Mesenchymal stem cell (in vitro differentiated cells and primary cell): ENCODE data around the gene RC3H1.
A peak's percentile ranks its signal among the peaks of the same experiment; 100 is the strongest.

ENCODE experiments used
- DNase-seq: peaks from one replicate; pipeline ENCODE4 v3.0.0-alpha.2; 2013
- H2AFZ ChIP-seq: one replicate; pipeline ENCODE4 v1.6.1; 2013; ENCODE audit warnings: low read depth, mild to moderate bottlenecking, control low read depth, inconsistent platforms, low read length, moderate library complexity
- H2AK5ac ChIP-seq: 2 replicates; pipeline ENCODE4 v1.6.1; 2013; ENCODE audit warnings: low read length, moderate library complexity, mild to moderate bottlenecking, inconsistent platforms; ENCODE audit not compliant: severe bottlenecking
- H2BK120ac ChIP-seq: one replicate; pipeline ENCODE4 v1.6.1; 2013; ENCODE audit warnings: low read depth, mild to moderate bottlenecking, inconsistent platforms, low read length, moderate library complexity
- H2BK12ac ChIP-seq, 2 experiments: one replicate each; pipeline ENCODE4 v1.6.1; 2013; ENCODE audit warnings: inconsistent platforms in 2 of 2, low read length in 2 of 2, mild to moderate bottlenecking in 2 of 2, moderate library complexity in 2 of 2, control low read depth in 1 of 2
- H2BK15ac ChIP-seq: one replicate; pipeline ENCODE4 v1.6.1; 2013; ENCODE audit warnings: mild to moderate bottlenecking, low read depth, inconsistent platforms; ENCODE audit not compliant: poor library complexity, severe bottlenecking
- H2BK5ac ChIP-seq: 2 replicates; pipeline ENCODE4 v1.6.1; 2013; ENCODE audit warnings: low read depth, mild to moderate bottlenecking, low read length, control low read depth, inconsistent platforms; ENCODE audit not compliant: poor library complexity, severe bottlenecking
- H3K14ac ChIP-seq, 2 experiments: one replicate each; pipeline ENCODE4 v1.6.1; 2013; ENCODE audit warnings: inconsistent platforms in 2 of 2, low read length in 2 of 2, control low read depth in 1 of 2, mild to moderate bottlenecking in 1 of 2, moderate library complexity in 1 of 2
- H3K18ac ChIP-seq, 2 experiments: one replicate each; pipeline ENCODE4 v1.6.1; 2013; ENCODE audit warnings: inconsistent platforms in 2 of 2, low read length in 2 of 2, control low read depth in 1 of 2, low read depth in 1 of 2, mild to moderate bottlenecking in 1 of 2
- H3K23ac ChIP-seq, 2 experiments: one replicate each; pipeline ENCODE4 v1.6.1; 2013; ENCODE audit warnings: inconsistent platforms in 2 of 2, low read length in 2 of 2, mild to moderate bottlenecking in 2 of 2, moderate library complexity in 2 of 2, control low read depth in 1 of 2
- H3K27ac ChIP-seq: 2 replicates; pipeline ENCODE4 v1.5.1; 2013; ENCODE audit warnings: mild to moderate bottlenecking, moderate library complexity, low read length, control low read depth, inconsistent platforms; ENCODE audit not compliant: poor library complexity, severe bottlenecking
- H3K27me3 ChIP-seq, 2 experiments: 2 replicates each; pipeline versions ENCODE4 v1.6.1 to v1.7.0; 2013; ENCODE audit warnings: low read length in 2 of 2, mild to moderate bottlenecking in 2 of 2, moderate library complexity in 2 of 2, control low read depth in 1 of 2, inconsistent platforms in 1 of 2; ENCODE audit not compliant: control insufficient read depth in 1 of 2, insufficient read depth in 1 of 2
- H3K36me3 ChIP-seq, 2 experiments: 2 replicates each; pipeline versions ENCODE4 v1.6.1 to v1.7.0; 2013; ENCODE audit warnings: low read length in 2 of 2, control low read depth in 1 of 2, inconsistent platforms in 1 of 2, low read depth in 1 of 2, mild to moderate bottlenecking in 1 of 2; ENCODE audit not compliant: insufficient read depth in 2 of 2, control insufficient read depth in 1 of 2
- H3K4ac ChIP-seq, 2 experiments: one replicate each; pipeline ENCODE4 v1.6.1; 2013; ENCODE audit warnings: inconsistent platforms in 2 of 2, low read length in 2 of 2, mild to moderate bottlenecking in 2 of 2, moderate library complexity in 2 of 2, control low read depth in 1 of 2, low read depth in 1 of 2
- H3K4me1 ChIP-seq: 2 replicates; pipeline ENCODE4 v1.6.1; 2013; ENCODE audit warnings: low read depth, low read length, control low read depth; ENCODE audit not compliant: control insufficient read depth, insufficient read depth
- H3K4me2 ChIP-seq: 2 replicates; pipeline ENCODE4 v1.6.1; 2013; ENCODE audit warnings: low read length, mild to moderate bottlenecking, inconsistent platforms; ENCODE audit not compliant: poor library complexity, severe bottlenecking
- H3K4me3 ChIP-seq, 2 experiments: 2 replicates each; pipeline versions ENCODE4 v1.5.1 to v1.7.0; 2013; ENCODE audit warnings: low read length in 2 of 2, mild to moderate bottlenecking in 2 of 2, control low read depth in 1 of 2, low read depth in 1 of 2; ENCODE audit not compliant: insufficient read depth in 1 of 2
- H3K79me1 ChIP-seq: replicated peaks from 2 replicates; pipeline ENCODE4 v1.6.1; 2013; ENCODE audit warnings: mild to moderate bottlenecking, control low read depth, low read length, inconsistent platforms; ENCODE audit not compliant: poor library complexity, severe bottlenecking
- H3K9ac ChIP-seq: 2 replicates; pipeline ENCODE4 v1.7.0; 2013; ENCODE audit warnings: mild to moderate bottlenecking, low read length, moderate library complexity
- H3K9me3 ChIP-seq: 2 replicates; pipeline ENCODE4 v1.7.0; 2013; ENCODE audit warnings: mild to moderate bottlenecking, low read length; ENCODE audit not compliant: control insufficient read depth
- H4K8ac ChIP-seq: one replicate; pipeline ENCODE4 v1.6.1; 2013; ENCODE audit warnings: inconsistent platforms, mild to moderate bottlenecking, low read length, moderate library complexity
- H4K91ac ChIP-seq: one replicate; pipeline ENCODE4 v1.6.1; 2013; ENCODE audit warnings: mild to moderate bottlenecking, low read length, inconsistent platforms
- WGBS: methylation state at CpG from one replicate; pipeline ENCODE4 v1.1.7; 2013; ENCODE audit warnings: mixed read lengths; 5-methylcytosine and 5-hydroxymethylcytosine counted together

RC3H1 gene

DNA sequence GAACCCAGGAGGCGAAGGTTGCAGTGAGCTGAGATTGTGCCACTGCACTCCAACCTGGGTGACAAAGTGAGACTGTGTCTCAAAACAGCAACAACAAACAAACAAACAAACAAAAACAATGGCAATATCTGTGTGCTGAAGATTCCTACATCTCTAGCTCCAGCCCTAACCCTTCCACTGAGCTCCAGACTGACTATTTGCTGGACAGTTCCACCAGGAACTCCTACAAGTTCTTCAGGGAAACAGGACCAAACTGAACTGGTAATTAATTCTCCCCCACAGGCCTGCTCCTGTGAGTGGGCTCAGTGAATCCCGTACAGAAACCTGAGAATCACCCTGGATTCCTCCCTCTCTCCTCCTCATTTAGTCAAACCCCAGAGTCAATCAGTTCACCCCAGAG is 106.6 kb downstream of the RC3H1 start:
- no peaks in the 10 kb centered on the region for H3K4me1 ChIP-seq
- H4K8ac ChIP-seq, result no peak overlapping the region
- no peak overlapping the region for H3K27ac ChIP-seq
- H3K4me2 ChIP-seq, result no peak overlapping the region
- no peak overlapping the region for H3K14ac ChIP-seq
- no peak overlapping the region for H2BK15ac ChIP-seq
- no peaks in the 10 kb centered on the region for H3K36me3 ChIP-seq
- H4K91ac ChIP-seq, result no peak overlapping the region
- H2BK12ac ChIP-seq, result no peak overlapping the region
- H3K4me3 ChIP-seq, result no peak overlapping the region
- H2BK5ac ChIP-seq, result no peak overlapping the region
- no peak overlapping the region for H2AFZ ChIP-seq
- H3K4ac ChIP-seq, result no peak overlapping the region
- no peak overlapping the region for H3K23ac ChIP-seq
- peaks cover 5 to 9% of the 10 kb centered on the region in 2 experiments for H3K27me3 ChIP-seq
- no peak overlapping the region for H3K9ac ChIP-seq
- H2BK120ac ChIP-seq, result no peak overlapping the region
- 85% methylated on average over 2 of the region's 2 CpGs for WGBS
- H3K9me3 ChIP-seq, result no peaks in the 10 kb centered on the region
- H3K18ac ChIP-seq, result no peak overlapping the region
- no peak for DNase-seq
- H3K79me1 ChIP-seq, result no peaks in the 10 kb centered on the region
- H2AK5ac ChIP-seq, result no peak overlapping the region

DNA sequence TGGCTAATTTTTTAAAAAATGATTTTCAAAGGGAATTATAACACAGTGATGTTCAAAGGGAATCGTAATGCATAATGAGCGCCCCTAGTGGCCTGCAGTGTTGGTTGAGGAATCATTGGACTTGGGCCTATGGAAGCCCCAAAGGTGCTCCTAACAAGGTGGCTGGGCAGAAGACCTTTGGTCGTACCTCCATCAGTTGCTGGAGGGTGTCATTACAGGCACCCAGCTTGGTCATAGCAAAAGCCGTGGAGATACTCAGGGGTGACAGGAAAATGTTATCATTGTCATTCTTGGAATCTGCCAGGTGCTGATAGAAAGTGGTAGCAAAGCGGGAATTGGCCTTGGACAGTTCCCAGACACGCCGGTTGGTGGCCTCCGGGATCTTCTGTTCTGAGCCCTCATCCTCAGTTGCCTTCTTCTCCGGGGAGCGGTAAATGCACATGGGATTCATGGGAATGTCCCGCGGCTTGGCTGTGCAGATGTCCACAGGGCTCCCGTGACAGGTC is 107.7 kb downstream of the RC3H1 start:
- no peak overlapping the region for H4K8ac ChIP-seq
- no peaks in the 10 kb centered on the region for H3K36me3 ChIP-seq
- no peak overlapping the region for H3K18ac ChIP-seq
- DNase-seq, result peak; percentile 18
- H2BK15ac ChIP-seq, result no peak overlapping the region
- peaks cover 5 to 9% of the 10 kb centered on the region in 2 experiments for H3K27me3 ChIP-seq
- no peak overlapping the region for H3K23ac ChIP-seq
- no peak overlapping the region for H4K91ac ChIP-seq
- H3K4me3 ChIP-seq, result no peak overlapping the region
- no peak overlapping the region for H2AFZ ChIP-seq
- no peak overlapping the region for H3K27ac ChIP-seq
- no peak overlapping the region for H2AK5ac ChIP-seq
- H3K4ac ChIP-seq, result no peak overlapping the region
- no peak overlapping the region for H2BK120ac ChIP-seq
- no peak overlapping the region for H3K4me2 ChIP-seq
- no peaks in the 10 kb centered on the region for H3K79me1 ChIP-seq
- H3K4me1 ChIP-seq, result no peaks in the 10 kb centered on the region
- H3K9me3 ChIP-seq, result no peaks in the 10 kb centered on the region
- 88% methylated on average over 13 of the region's 13 CpGs for WGBS
- H2BK12ac ChIP-seq, result no peak overlapping the region
- H3K9ac ChIP-seq, result no peak overlapping the region
- no peak overlapping the region for H3K14ac ChIP-seq
- no peak overlapping the region for H2BK5ac ChIP-seq

DNA sequence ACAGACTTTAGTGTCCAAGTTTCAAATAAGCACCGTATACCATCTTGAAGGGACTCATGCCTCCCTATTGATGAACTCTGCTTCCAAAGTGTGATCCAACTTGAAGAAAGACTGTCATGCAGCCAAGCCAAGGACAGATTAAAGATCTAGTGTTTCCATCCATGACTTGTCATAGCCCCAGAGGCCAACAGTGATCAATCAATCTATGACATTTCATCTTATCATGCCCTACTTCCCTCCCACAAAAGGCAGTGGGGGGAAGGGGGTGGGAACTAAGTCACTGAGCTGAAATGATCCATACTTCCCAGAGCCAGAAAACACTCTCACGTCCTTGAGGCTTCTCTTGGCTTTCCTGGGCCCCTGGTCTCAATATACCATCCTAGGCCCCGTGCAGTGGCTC is 109.0 kb downstream of the RC3H1 start:
- H3K27ac ChIP-seq, result no peak overlapping the region
- H3K79me1 ChIP-seq, result no peaks in the 10 kb centered on the region
- H2BK120ac ChIP-seq, result no peak overlapping the region
- H2BK12ac ChIP-seq, result no peak overlapping the region
- no peak overlapping the region for H4K8ac ChIP-seq
- H2AK5ac ChIP-seq, result no peak overlapping the region
- no peak overlapping the region for H2AFZ ChIP-seq
- no peaks in the 10 kb centered on the region for H3K36me3 ChIP-seq
- WGBS, result 77% methylated on average over 3 of the region's 3 CpGs
- no peak overlapping the region for H3K9ac ChIP-seq
- H3K4me3 ChIP-seq, result no peak overlapping the region
- H2BK5ac ChIP-seq, result no peak overlapping the region
- DNase-seq, result no peak
- no peak overlapping the region for H3K23ac ChIP-seq
- H3K14ac ChIP-seq, result no peak overlapping the region
- H3K4me1 ChIP-seq, result no peaks in the 10 kb centered on the region
- no peak overlapping the region for H3K4ac ChIP-seq
- no peak overlapping the region for H2BK15ac ChIP-seq
- no peaks in the 10 kb centered on the region for H3K9me3 ChIP-seq
- peaks cover 5 to 9% of the 10 kb centered on the region in 2 experiments for H3K27me3 ChIP-seq
- no peak overlapping the region for H3K18ac ChIP-seq
- no peak overlapping the region for H4K91ac ChIP-seq
- no peak overlapping the region for H3K4me2 ChIP-seq

DNA sequence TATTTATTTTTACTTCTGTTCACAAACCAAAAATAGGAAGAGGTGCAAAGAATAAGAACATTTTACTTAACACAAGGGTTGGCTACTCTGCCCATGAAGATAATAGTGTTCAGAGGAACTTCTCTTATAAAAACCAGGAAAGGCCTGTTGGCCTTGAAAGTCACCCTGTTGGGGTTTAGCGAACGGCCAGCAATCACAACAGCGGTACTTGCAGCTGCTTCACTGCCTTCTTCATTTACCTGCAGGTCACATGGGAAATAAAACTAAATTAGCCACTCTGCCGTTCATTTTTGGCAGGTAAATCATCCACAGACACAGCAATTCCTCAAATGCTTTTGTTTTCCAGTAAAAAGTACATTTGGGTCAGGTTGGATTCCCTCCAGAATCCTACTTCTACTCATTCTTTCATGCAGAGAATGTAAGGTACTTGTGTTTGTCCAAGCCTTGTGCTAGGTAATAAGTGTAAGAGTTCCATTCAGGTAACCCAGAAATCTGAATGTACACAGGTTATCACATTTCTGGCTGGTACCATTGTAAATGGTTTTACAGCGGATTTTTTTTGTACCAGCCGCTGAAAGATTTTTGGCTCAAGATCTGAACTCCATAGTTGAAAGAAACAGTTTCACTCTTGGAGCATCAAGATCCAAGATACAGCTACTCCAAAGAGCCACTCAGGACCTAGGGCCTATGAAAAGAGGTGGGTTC is 118.2 kb downstream of the RC3H1 start:
- no peaks in the 10 kb centered on the region for H3K4me1 ChIP-seq
- DNase-seq, result no peak
- H3K4ac ChIP-seq, result no peak overlapping the region
- H3K18ac ChIP-seq, result no peak overlapping the region
- no peaks in the 10 kb centered on the region for H3K27me3 ChIP-seq
- no peak overlapping the region for H2BK5ac ChIP-seq
- H3K4me3 ChIP-seq, result no peak overlapping the region
- H3K14ac ChIP-seq, result no peak overlapping the region
- no peak overlapping the region for H4K8ac ChIP-seq
- H2BK120ac ChIP-seq, result no peak overlapping the region
- no peak overlapping the region for H2AFZ ChIP-seq
- H2BK12ac ChIP-seq, result no peak overlapping the region
- H2BK15ac ChIP-seq, result no peak overlapping the region
- H3K27ac ChIP-seq, result no peak overlapping the region
- H3K23ac ChIP-seq, result no peak overlapping the region
- H3K9ac ChIP-seq, result no peak overlapping the region
- 94% methylated on average over 6 of the region's 6 CpGs for WGBS
- H4K91ac ChIP-seq, result no peak overlapping the region
- H3K4me2 ChIP-seq, result no peak overlapping the region
- H3K9me3 ChIP-seq, result no peaks in the 10 kb centered on the region
- no peaks in the 10 kb centered on the region for H3K36me3 ChIP-seq
- no peak overlapping the region for H2AK5ac ChIP-seq
- H3K79me1 ChIP-seq, result peaks cover 6% of the 10 kb centered on the region
